ENCODE measurements around the gene DOCK4.

DOCK4 gene

GRCh38 chr7:111853201-111853990 lies 352.8 kb downstream of the DOCK4 start:
- no peak overlapping the region for H3K9ac ChIP-seq (ENCODE audit: low read length)
- H3K79me1 ChIP-seq (replicated peaks; ENCODE audit: low read length, poor library complexity, severe bottlenecking), result peaks cover 5% of the 10 kb centered on the region
- no peak overlapping the region for H3K4me2 ChIP-seq (ENCODE audit: low read length, poor library complexity, severe bottlenecking)
- H4K91ac ChIP-seq (ENCODE audit: low read length), result no peak overlapping the region
- H2BK120ac ChIP-seq (ENCODE audit: low read depth, low read length), result no peak overlapping the region
- H3K9me3 ChIP-seq (ENCODE audit: control insufficient read depth, low read length), result no peaks in the 10 kb centered on the region
- WGBS, result 92% methylated on average over 10 of the region's 10 CpGs
- no peak overlapping the region for H4K8ac ChIP-seq (ENCODE audit: low read length)
- H3K27me3 ChIP-seq (ENCODE audit: control insufficient read depth in 1 of 2, insufficient read depth in 1 of 2, low read length in 2 of 2), result no peaks in the 10 kb centered on the region
- no peak overlapping the region for H3K27ac ChIP-seq (ENCODE audit: low read length, poor library complexity, severe bottlenecking)
- H2AFZ ChIP-seq (ENCODE audit: low read depth, low read length), result no peak overlapping the region
- peaks cover 0 to 13% of the 10 kb centered on the region in 2 experiments for H3K36me3 ChIP-seq (ENCODE audit: control insufficient read depth in 1 of 2, insufficient read depth in 2 of 2, low read depth in 1 of 2, low read length in 2 of 2)
- no peak overlapping the region for H2BK5ac ChIP-seq (ENCODE audit: low read depth, low read length, poor library complexity, severe bottlenecking)
- H3K14ac ChIP-seq (ENCODE audit: low read length in 2 of 2), result no peak overlapping the region
- no peak overlapping the region for H3K18ac ChIP-seq (ENCODE audit: low read depth in 1 of 2, low read length in 2 of 2)
- no peak overlapping the region for H3K23ac ChIP-seq (ENCODE audit: low read length in 2 of 2)
- no peak for DNase-seq
- no peak overlapping the region for H3K4ac ChIP-seq (ENCODE audit: low read depth in 1 of 2, low read length in 2 of 2)
- no peak overlapping the region for H2BK15ac ChIP-seq (ENCODE audit: low read depth, poor library complexity, severe bottlenecking)
- H2BK12ac ChIP-seq (ENCODE audit: low read length in 2 of 2), result peak overlapping the region in 1 of 2 experiments; percentile 1
- H3K4me1 ChIP-seq (ENCODE audit: control insufficient read depth, insufficient read depth, low read depth, low read length), result no peaks in the 10 kb centered on the region
- no peak overlapping the region for H3K4me3 ChIP-seq (ENCODE audit: insufficient read depth in 1 of 2, low read depth in 1 of 2, low read length in 2 of 2)
- no peak overlapping the region for H2AK5ac ChIP-seq (ENCODE audit: low read length, severe bottlenecking)

- H2BK5ac ChIP-seq (ENCODE audit: low read depth, low read length, poor library complexity, severe bottlenecking), result no peak overlapping the region
- H2BK120ac ChIP-seq (ENCODE audit: low read depth, low read length), result no peak overlapping the region
- H4K91ac ChIP-seq (ENCODE audit: low read length), result no peak overlapping the region
- no peaks in the 10 kb centered on the region for H3K27me3 ChIP-seq (ENCODE audit: control insufficient read depth in 1 of 2, insufficient read depth in 1 of 2, low read length in 2 of 2)
- peaks cover 5% of the 10 kb centered on the region for H3K79me1 ChIP-seq (replicated peaks; ENCODE audit: low read length, poor library complexity, severe bottlenecking)
- H2AK5ac ChIP-seq (ENCODE audit: low read length, severe bottlenecking), result no peak overlapping the region
- H3K4me1 ChIP-seq (ENCODE audit: control insufficient read depth, insufficient read depth, low read depth, low read length), result no peaks in the 10 kb centered on the region
- no peak overlapping the region for H3K4me3 ChIP-seq (ENCODE audit: insufficient read depth in 1 of 2, low read depth in 1 of 2, low read length in 2 of 2)
- no peak overlapping the region for H3K9ac ChIP-seq (ENCODE audit: low read length)
- no peak overlapping the region for H2BK15ac ChIP-seq (ENCODE audit: low read depth, poor library complexity, severe bottlenecking)
- no peak overlapping the region for H2AFZ ChIP-seq (ENCODE audit: low read depth, low read length)
- H3K4me2 ChIP-seq (ENCODE audit: low read length, poor library complexity, severe bottlenecking), result no peak overlapping the region
- DNase-seq, result no peak
- WGBS, result 94% methylated on average over 7 of the region's 7 CpGs
- no peaks in the 10 kb centered on the region for H3K9me3 ChIP-seq (ENCODE audit: control insufficient read depth, low read length)
- no peak overlapping the region for H3K27ac ChIP-seq (ENCODE audit: low read length, poor library complexity, severe bottlenecking)
- no peak overlapping the region for H2BK12ac ChIP-seq (ENCODE audit: low read length in 2 of 2)
- H4K8ac ChIP-seq (ENCODE audit: low read length), result no peak overlapping the region
- no peak overlapping the region for H3K23ac ChIP-seq (ENCODE audit: low read length in 2 of 2)
- no peak overlapping the region for H3K14ac ChIP-seq (ENCODE audit: low read length in 2 of 2)
- H3K4ac ChIP-seq (ENCODE audit: low read depth in 1 of 2, low read length in 2 of 2), result no peak overlapping the region
- H3K36me3 ChIP-seq (ENCODE audit: control insufficient read depth in 1 of 2, insufficient read depth in 2 of 2, low read depth in 1 of 2, low read length in 2 of 2), result peaks cover 0 to 13% of the 10 kb centered on the region in 2 experiments
- no peak overlapping the region for H3K18ac ChIP-seq (ENCODE audit: low read depth in 1 of 2, low read length in 2 of 2)
These were observed 354.1 kb downstream of the DOCK4 start for GRCh38 chr7:111852081-111852480.

- Histone ChIP-seq H4K91ac (ENCODE audit: low read length) (no peak overlapping the region), H3K14ac (ENCODE audit: low read length in 2 of 2) (no peak overlapping the region), H2AK5ac (ENCODE audit: low read length, severe bottlenecking) (no peak overlapping the region), H2BK12ac (ENCODE audit: low read length in 2 of 2) (no peak overlapping the region), H2BK15ac (ENCODE audit: low read depth, poor library complexity, severe bottlenecking) (no peak overlapping the region), H3K9me3 (ENCODE audit: control insufficient read depth, low read length) (no peaks in the 10 kb centered on the region), H3K79me1 (replicated peaks; ENCODE audit: low read length, poor library complexity, severe bottlenecking) (no peaks in the 10 kb centered on the region), H4K8ac (ENCODE audit: low read length) (no peak overlapping the region), H3K18ac (ENCODE audit: low read depth in 1 of 2, low read length in 2 of 2) (no peak overlapping the region), H3K4me1 (ENCODE audit: control insufficient read depth, insufficient read depth, low read depth, low read length) (no peaks in the 10 kb centered on the region), H3K9ac (ENCODE audit: low read length) (no peak overlapping the region), H3K23ac (ENCODE audit: low read length in 2 of 2) (no peak overlapping the region), H2BK120ac (ENCODE audit: low read depth, low read length) (no peak overlapping the region), H2AFZ (ENCODE audit: low read depth, low read length) (no peak overlapping the region), H3K4me3 (ENCODE audit: insufficient read depth in 1 of 2, low read depth in 1 of 2, low read length in 2 of 2) (no peak overlapping the region), H3K4ac (ENCODE audit: low read depth in 1 of 2, low read length in 2 of 2) (no peak overlapping the region), H2BK5ac (ENCODE audit: low read depth, low read length, poor library complexity, severe bottlenecking) (no peak overlapping the region), H3K36me3 (ENCODE audit: control insufficient read depth in 1 of 2, insufficient read depth in 2 of 2, low read depth in 1 of 2, low read length in 2 of 2) (peaks cover 14 to 20% of the 10 kb centered on the region in 2 experiments), H3K27ac (ENCODE audit: low read length, poor library complexity, severe bottlenecking) (no peak overlapping the region), H3K4me2 (ENCODE audit: low read length, poor library complexity, severe bottlenecking) (no peak overlapping the region), H3K27me3 (ENCODE audit: control insufficient read depth in 1 of 2, insufficient read depth in 1 of 2, low read length in 2 of 2) (no peaks in the 10 kb centered on the region)
- DNase-seq, result no peak
- WGBS, result 100% methylated on average over 4 of the region's 6 CpGs
These were observed 359.3 kb downstream of the DOCK4 start for GRCh38 chr7:111846898-111847297.

- no peak overlapping the region for H3K4me3 ChIP-seq (ENCODE audit: insufficient read depth in 1 of 2, low read depth in 1 of 2, low read length in 2 of 2)
- H3K23ac ChIP-seq (ENCODE audit: low read length in 2 of 2), result no peak overlapping the region
- WGBS, result 80% methylated on average over 1 of the region's 4 CpGs
- H2AFZ ChIP-seq (ENCODE audit: low read depth, low read length), result no peak overlapping the region
- H2BK15ac ChIP-seq (ENCODE audit: low read depth, poor library complexity, severe bottlenecking), result no peak overlapping the region
- H3K4me1 ChIP-seq (ENCODE audit: control insufficient read depth, insufficient read depth, low read depth, low read length), result no peaks in the 10 kb centered on the region
- no peak overlapping the region for H3K14ac ChIP-seq (ENCODE audit: low read length in 2 of 2)
- no peak for DNase-seq
- H3K27ac ChIP-seq (ENCODE audit: low read length, poor library complexity, severe bottlenecking), result no peak overlapping the region
- no peaks in the 10 kb centered on the region for H3K27me3 ChIP-seq (ENCODE audit: control insufficient read depth in 1 of 2, insufficient read depth in 1 of 2, low read length in 2 of 2)
- H4K8ac ChIP-seq (ENCODE audit: low read length), result no peak overlapping the region
- peaks cover 14 to 20% of the 10 kb centered on the region in 2 experiments for H3K36me3 ChIP-seq (ENCODE audit: control insufficient read depth in 1 of 2, insufficient read depth in 2 of 2, low read depth in 1 of 2, low read length in 2 of 2)
- H4K91ac ChIP-seq (ENCODE audit: low read length), result no peak overlapping the region
- no peak overlapping the region for H3K4me2 ChIP-seq (ENCODE audit: low read length, poor library complexity, severe bottlenecking)
- H3K4ac ChIP-seq (ENCODE audit: low read depth in 1 of 2, low read length in 2 of 2), result no peak overlapping the region
- no peaks in the 10 kb centered on the region for H3K79me1 ChIP-seq (replicated peaks; ENCODE audit: low read length, poor library complexity, severe bottlenecking)
- no peak overlapping the region for H2BK5ac ChIP-seq (ENCODE audit: low read depth, low read length, poor library complexity, severe bottlenecking)
- H3K9ac ChIP-seq (ENCODE audit: low read length), result no peak overlapping the region
- no peak overlapping the region for H2BK120ac ChIP-seq (ENCODE audit: low read depth, low read length)
- H3K18ac ChIP-seq (ENCODE audit: low read depth in 1 of 2, low read length in 2 of 2), result no peak overlapping the region
- no peak overlapping the region for H2BK12ac ChIP-seq (ENCODE audit: low read length in 2 of 2)
- H3K9me3 ChIP-seq (ENCODE audit: control insufficient read depth, low read length), result no peaks in the 10 kb centered on the region
- no peak overlapping the region for H2AK5ac ChIP-seq (ENCODE audit: low read length, severe bottlenecking)
These were observed 360.3 kb downstream of the DOCK4 start for GRCh38 chr7:111845853-111846252.
